NCI-H524 treated with DMSO at 0.1 percent for 48 hours (cell line): ENCODE data around the gene SHISA2.

Experiments used
- DNase-seq: peaks from one replicate; lab custom pipeline; 2025; lab: John Stamatoyannopoulos, UW

Gene SHISA2

GRCh38 chr13:26017932-26018665, 33.7 kb downstream of the SHISA2 start:
- no peak for DNase-seq

- no peak for DNase-seq
These were observed 34.5 kb downstream of the SHISA2 start for GRCh38 chr13:26017196-26017921.

- DNase-seq, result no peak
These were observed 35.6 kb downstream of the SHISA2 start for GRCh38 chr13:26016189-26016588.

- DNase-seq, result no peak
These were observed 36.3 kb downstream of the SHISA2 start for GRCh38 chr13:26015271-26016125.

- no peak for DNase-seq
These were observed 38.8 kb downstream of the SHISA2 start for GRCh38 chr13:26012995-26013394.

GRCh38 chr13:26011996-26012821, 39.6 kb downstream of the SHISA2 start:
- no peak for DNase-seq

- no peak for DNase-seq
These were observed 40.6 kb downstream of the SHISA2 start for GRCh38 chr13:26011208-26011573.

- no peak for DNase-seq
These were observed 41.2 kb downstream of the SHISA2 start for GRCh38 chr13:26010487-26011207.

- DNase-seq, result no peak
These were observed 44.3 kb downstream of the SHISA2 start for GRCh38 chr13:26007261-26008125.
